ENCODE results near the gene RGS7.
"Not testable (repeated sequence)": the region's sequence is repeated elsewhere in the genome, so short reads cannot be mapped to it uniquely, and the experiment has no call there.

RGS7 gene

DNA sequence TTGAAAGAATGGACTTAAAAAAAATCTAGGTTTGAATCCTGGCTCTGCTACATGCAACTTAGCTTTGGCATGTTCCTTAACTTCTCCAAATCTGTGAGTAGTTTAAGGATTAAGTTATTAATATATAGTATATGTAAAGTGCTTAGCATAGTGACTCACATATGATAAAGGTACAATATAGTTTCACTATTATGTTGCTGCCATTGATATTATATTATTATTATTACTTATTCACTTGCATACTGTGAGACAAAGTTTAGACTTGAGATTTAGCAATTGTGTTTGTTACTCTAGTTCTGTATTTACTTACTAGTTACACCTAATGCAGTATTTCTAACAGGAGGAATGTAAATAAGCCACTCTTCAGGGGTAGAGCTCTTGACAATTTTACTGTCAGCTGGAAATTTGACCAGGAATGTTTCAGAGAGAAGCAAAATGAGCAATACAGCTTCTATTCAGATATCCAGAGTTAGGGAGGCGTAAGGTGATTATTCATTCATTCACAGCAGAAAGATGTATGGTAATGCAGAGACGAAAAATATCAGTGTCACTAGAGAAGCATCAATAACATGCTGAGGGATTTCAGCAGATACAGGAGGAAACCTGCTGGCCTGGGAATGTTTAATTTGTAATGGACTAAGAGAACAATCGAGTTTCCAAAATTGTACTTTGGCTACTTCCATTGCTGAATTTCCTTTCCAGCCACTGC lies 25.5 kb downstream of the RGS7 start:
- no peak for DNase-seq

DNA sequence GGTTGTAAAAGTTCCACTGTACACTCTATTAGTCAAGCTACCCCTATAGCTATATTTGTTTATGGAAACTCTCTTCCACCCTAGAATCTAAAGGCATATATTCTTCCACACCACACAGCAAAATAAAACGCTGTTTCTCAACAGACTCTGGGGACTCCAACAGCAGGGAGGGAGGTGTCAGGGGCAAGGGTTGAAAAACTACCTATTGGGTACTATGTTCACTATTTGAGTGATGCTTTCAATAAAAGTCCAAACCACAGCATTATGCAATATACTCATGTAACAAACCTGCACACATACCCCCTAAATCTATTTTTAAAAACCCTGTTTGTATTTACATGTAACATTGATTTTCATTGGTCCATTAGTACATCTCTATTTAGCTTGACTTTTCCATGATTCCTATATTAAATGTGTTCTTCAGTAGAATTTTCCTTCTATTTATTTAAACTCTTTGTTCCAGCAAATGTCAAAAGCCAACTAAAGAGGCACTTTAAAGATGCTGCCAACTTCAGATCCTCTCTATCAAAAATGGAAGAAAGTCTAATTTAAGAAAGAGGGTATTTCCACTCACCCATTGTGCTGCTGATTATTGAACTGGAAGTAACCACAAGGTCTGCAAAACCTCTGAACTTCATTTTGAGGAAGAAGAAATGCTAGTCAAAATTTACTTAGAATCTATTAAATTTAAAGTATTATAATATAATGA lies 26.2 kb downstream of the RGS7 start:
- no peak for DNase-seq

DNA sequence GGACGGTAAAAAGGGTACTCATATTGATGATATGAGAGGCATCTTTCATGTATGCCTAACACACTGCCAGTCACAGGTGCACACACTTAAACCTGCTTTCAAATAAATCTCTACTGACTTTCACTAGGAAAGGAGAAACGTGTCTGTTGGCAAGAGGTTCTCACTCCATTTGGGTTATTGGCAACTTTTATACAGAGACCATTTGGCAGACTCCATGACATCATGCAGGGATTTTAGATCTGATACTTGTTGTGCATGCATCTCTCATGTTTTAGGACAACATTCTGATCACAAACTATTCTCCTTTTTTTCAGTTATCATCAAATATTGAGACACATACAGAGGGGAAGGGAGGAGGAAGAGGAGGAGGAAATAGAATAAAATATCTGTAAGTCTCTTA lies 31.5 kb downstream of the RGS7 start:
- DNase-seq, result no peak

DNA sequence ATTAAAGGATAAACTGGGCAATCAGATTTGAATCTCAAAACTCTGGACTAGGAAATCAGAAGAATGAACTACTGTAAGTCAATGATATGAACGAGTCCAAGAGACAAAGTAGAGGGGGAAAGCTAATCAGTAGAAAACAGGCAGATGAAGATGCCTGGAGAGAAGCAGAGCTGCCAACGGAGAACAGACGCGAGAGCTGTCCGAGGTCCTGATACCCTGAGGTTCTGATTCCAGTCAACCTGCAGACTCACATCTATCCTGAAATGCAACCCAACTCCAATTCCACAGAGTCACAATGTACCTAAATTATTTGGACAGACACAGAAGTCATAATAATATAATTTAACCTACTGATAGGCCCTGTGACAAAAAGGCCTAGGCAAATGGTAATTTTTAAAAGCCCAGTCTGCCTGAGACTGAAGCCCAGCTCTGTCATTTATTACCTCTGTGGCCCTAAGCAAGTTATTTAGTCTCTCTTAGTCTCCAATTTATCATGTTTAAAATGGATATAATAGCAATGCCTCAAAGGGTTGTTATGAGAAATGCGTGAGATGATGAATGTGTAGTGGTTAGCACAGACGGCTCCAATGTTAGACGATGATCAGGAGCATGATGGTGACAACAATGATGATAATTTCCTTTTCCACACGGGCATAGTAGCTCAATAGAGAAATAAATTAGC lies 33.4 kb downstream of the RGS7 start:
- DNase-seq, result peak; percentile 56

DNA sequence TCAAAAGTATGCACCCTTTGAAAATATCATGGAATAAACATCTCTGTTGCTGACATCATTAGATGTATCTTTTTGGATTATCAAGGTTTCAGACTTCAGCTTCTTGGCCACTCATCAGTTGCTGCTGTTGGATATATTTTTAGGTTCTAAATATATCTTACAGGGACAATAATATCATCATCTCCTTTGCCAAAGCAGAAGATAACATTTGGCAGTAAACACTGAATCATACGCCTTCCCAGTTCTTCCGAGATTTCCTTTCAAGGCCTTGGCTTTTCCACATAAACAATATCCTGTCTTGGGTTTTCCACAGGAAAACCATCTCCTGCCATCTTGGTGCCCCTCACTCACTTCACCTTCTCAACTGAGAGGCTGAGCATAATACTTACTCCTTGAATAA lies 39.3 kb downstream of the RGS7 start:
- DNase-seq, result no peak

DNA sequence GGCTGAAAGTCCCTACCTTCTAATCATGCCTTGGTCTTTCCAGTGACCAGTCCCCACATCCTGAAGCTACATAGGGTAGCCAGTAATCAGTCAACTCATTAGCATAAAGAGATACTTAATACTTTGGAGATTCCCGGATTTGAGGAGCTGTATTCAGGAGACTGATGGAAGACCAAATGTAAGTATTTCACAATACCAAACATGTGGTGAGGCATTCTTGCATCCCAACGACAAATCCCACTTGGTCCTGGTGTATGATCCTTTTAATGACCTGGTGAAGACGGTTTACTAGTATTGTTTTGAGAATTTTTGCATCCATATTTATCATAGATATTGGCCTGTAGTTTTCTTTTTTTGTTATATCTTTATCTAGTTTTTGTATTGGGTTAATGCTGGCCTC lies 40.6 kb downstream of the RGS7 start:
- DNase-seq, result no peak

DNA sequence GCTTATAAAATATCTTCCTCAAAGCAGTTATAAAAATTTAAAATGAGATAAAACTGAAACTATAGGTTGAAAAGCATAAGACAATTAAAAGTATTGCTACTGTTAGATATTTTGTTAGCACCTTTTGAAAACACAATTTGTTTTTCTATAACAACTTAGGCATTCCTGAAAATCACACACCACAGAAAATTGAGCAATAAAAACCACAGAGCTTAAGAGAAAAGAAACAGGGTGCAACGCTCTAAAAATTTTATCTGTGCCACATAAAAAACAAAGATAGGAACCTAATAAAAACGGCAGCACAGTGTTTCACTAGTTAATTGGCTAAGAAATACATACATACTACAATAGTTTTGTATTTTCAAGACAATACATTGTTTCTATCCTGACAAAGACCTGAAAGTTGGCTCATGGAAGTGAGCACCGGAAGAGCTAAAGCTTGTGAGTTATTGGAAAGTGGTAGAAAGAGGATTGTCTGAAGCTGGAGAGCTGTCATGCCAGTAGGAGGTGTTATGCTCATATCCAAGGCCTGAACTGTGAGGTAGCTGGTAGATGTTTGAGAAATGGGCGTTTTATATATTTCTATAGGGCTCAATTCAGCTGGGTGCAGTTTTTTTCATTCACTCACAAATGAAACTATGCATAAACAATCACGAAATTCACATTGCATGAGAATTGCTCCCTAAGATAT lies 45.8 kb downstream of the RGS7 start:
- peak; percentile 75 for DNase-seq

DNA sequence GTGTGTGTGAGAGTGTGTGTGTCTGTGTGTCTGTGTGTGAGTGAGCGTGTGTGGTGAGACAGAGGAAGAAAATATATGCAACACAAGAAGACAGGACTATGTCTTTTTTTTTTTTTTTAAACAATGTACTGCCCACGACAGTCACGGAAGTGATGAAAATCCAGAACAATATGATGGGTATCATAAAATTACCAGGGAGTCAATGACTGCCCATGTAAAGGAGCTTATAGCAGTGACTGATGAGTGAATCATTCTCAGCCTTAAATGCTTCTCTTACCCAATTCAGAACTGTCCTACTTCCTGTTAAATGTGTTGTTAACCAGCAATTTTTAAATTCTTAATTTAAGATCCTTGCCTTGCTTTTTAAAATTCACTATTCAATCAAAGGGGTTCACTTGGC lies 46.6 kb downstream of the RGS7 start:
- DNase-seq, result no peak

DNA sequence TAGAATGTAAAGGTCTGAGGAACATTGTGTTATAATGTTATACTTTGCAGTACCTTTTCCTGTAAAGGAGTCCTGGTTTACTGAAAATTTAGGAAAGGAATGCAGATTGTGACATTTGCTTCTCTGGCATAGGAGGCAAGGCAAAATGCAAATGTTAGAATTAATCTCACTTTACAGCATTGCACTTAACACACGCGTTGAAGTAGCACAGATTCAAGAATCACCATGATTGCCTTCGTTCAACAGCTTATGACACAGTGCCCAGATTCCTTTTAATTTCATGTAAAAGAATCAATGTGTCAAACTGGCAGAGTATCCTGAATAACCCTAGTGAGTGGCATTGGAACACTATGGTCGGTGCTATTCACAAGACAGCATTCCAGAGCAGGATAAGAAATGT lies 47.4 kb downstream of the RGS7 start:
- DNase-seq, result no peak

DNA sequence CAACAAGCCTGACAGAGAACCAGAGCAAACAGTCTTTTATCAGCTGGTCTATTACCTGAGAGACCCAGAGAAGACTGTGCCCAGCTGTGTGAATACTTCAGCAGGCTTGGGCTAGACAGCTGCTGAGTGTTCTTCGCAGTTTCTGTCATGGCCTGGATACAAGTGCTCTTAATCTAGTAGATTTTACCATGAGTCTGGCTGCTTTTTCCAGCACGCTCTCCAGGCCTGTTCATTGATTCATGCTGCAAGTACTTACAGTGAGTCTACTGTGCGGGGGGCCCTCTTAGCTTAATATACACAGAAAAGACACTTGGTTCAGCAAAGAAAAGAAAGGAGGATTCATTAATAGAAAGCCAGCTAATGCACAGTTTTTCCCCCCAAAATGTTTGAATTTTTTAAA lies 48.5 kb downstream of the RGS7 start:
- no peak for DNase-seq

DNA sequence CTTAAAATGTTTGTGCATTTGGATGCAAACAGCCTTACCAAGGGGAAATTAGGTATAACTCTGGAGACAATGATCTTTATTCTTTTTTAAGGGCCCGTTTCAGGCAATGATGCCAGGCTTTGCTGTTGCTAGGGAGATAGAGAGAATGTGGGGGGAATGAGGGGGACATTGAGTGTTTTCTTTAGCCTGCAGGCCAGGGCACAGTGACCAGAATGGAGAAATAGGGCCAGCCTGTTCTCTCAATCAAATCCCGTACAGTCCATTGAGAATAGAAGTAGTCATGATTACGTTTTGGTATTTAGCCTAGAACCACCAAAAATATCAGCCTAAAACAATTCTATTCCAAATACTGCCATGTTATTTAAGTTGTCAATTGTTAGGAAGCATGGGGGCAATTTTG lies 49.0 kb downstream of the RGS7 start:
- DNase-seq, result no peak

DNA sequence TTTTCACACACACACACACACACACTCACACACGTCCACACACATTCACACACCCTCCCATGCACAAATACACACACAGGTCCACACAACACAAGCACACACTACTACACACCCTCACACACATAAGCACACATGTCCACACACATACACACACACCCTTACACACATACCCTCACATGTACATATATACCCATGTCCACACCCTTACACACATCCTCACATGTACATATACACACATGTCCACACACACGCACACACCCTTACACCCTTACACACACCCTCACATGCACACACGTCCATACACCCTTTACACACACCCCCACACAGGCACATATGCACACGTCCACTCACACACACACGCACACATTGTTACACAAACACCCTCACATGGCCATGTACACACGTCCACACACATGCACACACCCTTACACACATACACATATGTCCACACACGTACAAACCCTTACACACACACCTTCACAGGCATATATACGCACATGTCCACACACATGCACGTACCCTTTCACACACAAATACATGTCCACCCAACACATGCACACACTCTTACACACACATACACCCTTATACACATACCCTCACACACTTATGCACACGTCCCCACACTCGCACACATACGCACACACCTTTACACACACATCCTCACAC lies 50.7 kb downstream of the RGS7 start:
- DNase-seq, result no peak

DNA sequence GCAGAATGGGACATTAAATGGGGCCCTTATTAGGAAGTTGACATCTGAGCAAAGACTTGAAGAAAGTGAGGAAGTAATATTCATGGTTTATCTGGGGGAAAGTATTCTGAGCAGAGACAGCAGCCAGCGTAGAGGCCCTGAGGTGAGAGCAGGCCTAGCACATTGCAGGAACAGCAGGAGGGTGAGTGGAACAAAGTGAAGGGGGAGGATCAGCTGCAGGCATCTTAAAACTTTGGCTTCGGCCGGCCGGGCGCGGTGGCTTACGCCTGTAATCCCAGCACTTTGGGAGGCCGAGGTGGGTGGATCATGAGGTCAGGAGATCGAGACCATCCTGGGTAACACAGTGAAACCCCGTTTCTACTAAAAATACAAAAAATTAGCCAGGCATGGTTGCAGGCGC lies 55.0 kb downstream of the RGS7 start:
- DNase-seq, result not testable (repeated sequence)

DNA sequence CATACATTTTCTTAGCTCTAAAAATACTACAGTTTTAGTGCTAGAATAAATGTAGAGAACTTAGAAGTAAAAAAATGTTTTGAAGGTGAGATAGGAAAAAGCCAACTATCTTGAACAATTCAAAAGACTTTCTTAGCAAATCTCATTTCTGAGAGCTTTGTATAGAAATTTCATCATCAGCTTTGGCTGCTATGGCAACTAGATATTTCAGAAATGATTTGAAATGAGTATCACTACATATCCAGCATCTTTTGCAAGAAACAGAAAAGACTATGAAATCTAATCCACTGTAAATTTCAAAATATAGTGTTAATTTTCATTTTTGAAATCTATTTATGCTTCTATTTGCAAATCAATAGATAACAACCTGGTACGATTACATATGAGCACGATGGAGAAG lies 57.7 kb downstream of the RGS7 start:
- DNase-seq, result no peak

DNA sequence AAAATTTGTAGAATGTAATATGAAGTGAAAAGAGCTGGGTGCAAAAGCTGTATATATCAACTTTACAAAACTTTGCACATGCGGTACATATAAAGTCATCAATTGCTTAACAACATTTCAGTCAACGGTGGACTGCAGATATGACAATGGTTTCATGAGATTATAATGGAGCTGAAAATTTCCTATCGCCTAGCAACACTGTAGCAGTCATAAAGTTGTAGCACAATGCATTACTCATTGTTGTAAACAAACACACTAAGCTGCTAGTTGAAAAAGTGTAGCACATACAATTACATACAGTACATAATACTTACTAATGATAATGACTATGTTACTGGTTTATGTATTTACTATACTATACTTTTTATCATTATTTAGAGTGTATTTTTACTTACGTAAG lies 64.0 kb downstream of the RGS7 start:
- no peak for DNase-seq

DNA sequence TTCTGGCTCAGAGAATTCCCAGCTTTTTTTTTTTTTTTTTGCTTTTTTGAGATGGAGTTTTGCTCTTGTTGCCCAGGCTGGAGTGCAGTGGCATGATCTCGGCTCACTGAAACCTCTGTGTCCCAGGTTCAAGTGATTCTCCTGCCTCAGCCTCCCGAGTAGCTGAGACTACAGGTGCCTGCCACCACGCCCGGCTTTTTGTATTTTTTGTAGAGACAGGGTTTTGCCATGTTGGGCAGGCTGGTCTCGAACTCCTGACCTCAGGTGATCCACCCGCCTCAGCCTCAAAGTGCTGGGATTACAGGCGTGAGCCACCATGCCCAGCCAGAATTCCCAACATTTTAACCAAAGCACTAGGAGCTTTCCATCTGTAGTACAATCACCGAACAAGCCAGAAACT lies 65.5 kb downstream of the RGS7 start:
- DNase-seq, result not testable (repeated sequence)

DNA sequence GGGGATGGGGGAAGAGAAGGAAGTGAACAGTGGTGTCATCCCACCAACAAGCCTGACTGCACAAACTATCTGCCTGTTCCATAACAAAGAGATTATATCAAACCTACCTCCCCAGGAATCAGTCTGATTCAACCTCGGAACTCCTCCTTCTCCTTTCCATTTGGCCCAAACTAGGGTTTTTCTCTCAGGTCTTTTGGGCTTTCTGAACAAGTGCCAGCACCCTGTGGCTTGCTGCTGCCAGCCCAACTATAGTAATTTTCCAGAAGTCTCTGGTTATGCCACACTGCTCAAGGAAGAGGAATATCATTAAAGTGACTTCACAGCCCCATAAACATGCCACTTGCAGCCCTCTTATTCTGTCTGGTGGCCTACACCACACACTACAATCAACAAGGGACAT lies 70.5 kb downstream of the RGS7 start:
- no peak for DNase-seq

DNA sequence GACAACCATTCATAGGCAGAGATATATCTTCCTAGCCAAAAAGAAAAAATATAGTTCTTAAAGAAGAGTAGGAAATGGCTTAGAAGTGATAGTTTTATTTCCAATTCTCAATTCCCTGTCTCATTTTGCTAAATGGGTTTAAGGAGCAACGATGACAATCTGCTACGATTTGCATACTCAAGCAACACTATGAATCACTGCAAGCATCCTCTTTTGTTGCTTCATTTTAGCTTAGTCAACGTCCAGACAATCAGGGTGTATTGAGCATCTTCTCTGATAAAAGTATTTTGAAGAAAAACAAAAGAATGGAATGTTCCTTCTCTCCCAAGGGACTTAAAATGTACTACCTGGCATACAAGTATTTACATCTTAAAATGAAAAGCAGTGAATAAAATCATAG lies 80.6 kb downstream of the RGS7 start:
- no peak for DNase-seq

DNA sequence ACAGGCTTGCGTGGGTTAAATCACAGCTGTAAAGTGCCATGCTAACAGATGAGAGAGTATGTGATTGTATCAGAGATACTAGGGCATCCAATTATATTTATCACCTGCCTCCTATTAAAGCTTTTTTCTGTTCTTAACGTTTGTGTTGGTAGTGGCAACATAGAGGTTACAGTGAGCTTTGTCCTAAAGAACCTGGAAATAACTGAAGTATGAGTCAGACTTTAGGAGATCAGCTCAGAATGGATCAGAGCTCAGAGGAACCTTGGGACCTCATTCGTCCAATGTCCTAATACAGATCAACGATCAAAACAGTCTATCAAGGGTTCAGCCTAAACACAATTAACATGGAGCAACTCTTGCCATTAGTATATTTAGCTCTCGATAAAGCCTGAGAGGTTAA lies 81.0 kb downstream of the RGS7 start:
- no peak for DNase-seq

DNA sequence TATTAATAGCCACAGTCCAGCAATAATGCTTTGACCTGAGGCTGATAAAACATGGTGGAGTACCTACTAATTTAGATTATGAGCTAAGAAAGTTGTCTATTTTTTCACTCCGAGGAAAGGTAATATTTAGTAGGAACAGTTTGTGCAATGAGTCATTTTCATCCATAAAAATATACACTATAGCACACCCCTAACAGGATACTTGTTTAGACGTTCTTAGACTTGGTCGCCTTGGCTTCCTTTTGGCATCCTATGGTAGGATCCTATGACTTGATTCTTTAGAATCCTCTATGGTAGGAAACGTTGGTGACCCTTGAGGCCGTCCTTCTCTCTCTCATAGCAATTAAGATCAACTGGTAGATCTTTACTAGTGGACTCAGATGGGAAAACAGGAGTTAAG lies 81.8 kb downstream of the RGS7 start:
- DNase-seq, result no peak

DNA sequence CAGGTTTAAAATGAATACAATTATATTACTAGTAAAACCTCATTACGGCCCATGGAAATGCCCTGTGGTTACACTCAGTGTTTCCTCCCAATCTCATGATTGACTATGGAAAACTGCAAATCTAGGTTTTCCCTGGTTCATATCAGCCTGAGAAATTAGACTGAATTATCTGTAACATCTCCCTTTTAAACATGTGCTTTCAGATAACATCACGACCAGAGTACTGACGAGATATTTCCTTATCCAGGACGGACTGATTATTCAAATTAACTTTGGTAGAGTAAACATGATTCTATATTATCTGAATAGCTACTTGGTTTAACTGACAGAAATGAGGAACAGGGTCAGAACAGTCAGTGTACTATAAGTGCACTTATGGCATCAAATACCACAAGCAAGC lies 82.3 kb downstream of the RGS7 start:
- DNase-seq, result no peak

DNA sequence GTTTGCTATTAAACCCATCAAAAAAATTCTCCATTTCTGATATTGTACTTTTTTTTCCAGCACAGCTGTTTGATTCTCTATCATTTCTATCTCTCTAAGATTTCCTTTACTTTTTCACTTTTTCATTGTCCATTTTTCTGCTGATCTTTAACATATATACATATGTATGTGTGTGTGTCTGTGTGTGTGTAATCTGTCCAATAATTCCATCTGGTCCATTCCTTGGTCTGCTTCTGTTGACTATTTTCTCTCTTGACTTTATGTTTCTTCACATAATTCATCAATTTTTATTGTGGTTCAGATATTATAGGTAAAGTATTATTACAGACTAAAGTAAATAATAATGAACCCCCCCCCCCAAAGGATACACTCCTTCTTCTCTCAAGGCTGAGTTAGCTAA lies 84.2 kb downstream of the RGS7 start:
- DNase-seq, result no peak

DNA sequence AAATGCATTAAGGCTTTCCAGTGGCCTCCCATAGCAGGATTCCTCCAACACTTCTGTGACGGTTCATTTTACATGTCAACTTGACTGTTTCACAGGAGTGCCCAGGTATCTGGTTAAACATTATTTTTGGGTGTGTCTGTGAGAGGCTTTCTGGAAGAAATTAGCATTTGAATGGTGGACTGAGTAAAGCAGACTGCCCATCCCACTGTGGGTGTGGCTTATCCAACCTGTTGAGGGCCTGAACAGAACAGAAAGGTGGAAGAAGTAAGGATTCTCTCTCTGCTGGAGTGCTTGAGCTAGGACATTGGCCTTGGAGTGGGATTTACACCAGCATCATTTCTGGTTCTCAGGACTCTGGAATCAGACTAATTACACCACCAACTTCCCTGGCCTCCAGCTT lies 85.6 kb downstream of the RGS7 start:
- no peak for DNase-seq

Data from kidney glomerular epithelial cell (primary cell).